Activated CD4-positive, alpha-beta memory T cell treated with anti-CD3 and anti-CD28 coated beads for 36 hours (primary cell): Measurements from ENCODE around the gene MOB3C. TPM values are rescaled to one million over a fixed set of nuclear protein-coding genes. Genes with fewer than 3 reads are reported as not detected.

Experiments
- CTCF ChIA-PET: fragments of 350-600 bp; sonication (Branson Sonifier 250); formaldehyde crosslinking; loops from one replicate; lab custom pipeline; 2021; ENCODE audit warnings: antibody characterized with exemption, inconsistent platforms; lab: Charles Lee
- POLR2A ChIA-PET: fragments of 350-600 bp; sonication (Branson Sonifier 250); formaldehyde crosslinking; loops from one replicate; lab custom pipeline; 2021; ENCODE audit warnings: antibody characterized with exemption; lab: Charles Lee
- DNase-seq: peaks from one replicate; pipeline ENCODE4 v3.0.0-alpha.2; 2020
- H3K27ac Mint-ChIP-seq: one replicate; pipeline ENCODE4 v1.8.0; 2021; ENCODE audit warnings: mixed read lengths
- H3K27me3 Mint-ChIP-seq: one replicate; pipeline ENCODE4 v1.8.0; 2021; ENCODE audit warnings: mixed read lengths
- H3K36me3 Mint-ChIP-seq: one replicate; pipeline ENCODE4 v1.8.0; 2021; ENCODE audit warnings: mixed read lengths
- H3K4me1 Mint-ChIP-seq: one replicate; pipeline ENCODE4 v1.8.0; 2021; ENCODE audit warnings: low read depth, mixed read lengths
- H3K4me3 Mint-ChIP-seq: one replicate; pipeline ENCODE4 v1.8.0; 2021; ENCODE audit warnings: mild to moderate bottlenecking, mixed read lengths
- H3K9me3 Mint-ChIP-seq: one replicate; pipeline ENCODE4 v1.8.0; 2021; ENCODE audit warnings: mixed read lengths
- intact Hi-C: fragments of 100-400 bp; cut with micrococcal nuclease; formaldehyde crosslinking; loops from one replicate; pipeline ENCODE4 v1.15.1; 2023
- total RNA-seq, 2 experiments: library from RNA; stranded (reverse); gene quantifications; one replicate each; pipeline ENCODE4 v1.2.3, GENCODE V29; 2021

Gene MOB3C
- total RNA-seq, 2 experiments from 2014 or later, result 8.2 to 10.0 TPM

- Mint-ChIP-seq H3K9me3 (no peaks in the 10 kb centered on the region), H3K36me3 (peaks cover 22% of the 10 kb centered on the region), H3K27ac (no peak overlapping the region), H3K27me3 (no peaks in the 10 kb centered on the region), H3K4me1 (no peaks in the 10 kb centered on the region), H3K4me3 (no peak overlapping the region)
- intact Hi-C loops, result no loop called here
- ChIA-PET POLR2A (no interaction called here), CTCF (interaction anchor here (0.6 kb wide), 1 partner anchor 23 kb away, joined by 7 read pairs; no protein-coding TSS in a partner anchor)
- DNase-seq, result no peak
Measured at GRCh38 chr1:46637444-46638083, 21.0 kb upstream of the MOB3C start.

DNA sequence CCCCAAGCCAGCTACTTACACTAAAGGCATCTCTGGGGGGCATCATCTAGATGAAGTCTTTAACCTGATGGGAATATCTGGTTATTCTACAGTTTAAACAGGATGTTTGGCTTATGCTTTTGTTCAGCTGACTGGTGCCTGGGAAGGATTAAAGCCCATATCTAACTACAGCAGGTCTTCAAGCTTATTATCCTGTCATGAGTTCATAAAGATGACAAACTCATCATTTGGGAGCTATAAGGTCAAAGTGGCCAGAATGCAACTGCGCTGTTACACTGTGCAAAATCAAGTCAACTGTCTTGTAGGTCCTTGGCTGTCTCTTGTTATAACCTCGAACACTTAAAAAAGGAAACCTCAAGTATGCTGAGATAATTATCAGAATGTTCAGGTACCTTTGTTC lies 18.6 kb upstream of the MOB3C start:
- POLR2A ChIA-PET, result interaction anchor here (0.8 kb wide), 1 partner anchor 9 kb away, joined by 3 read pairs; no protein-coding TSS in a partner anchor
- CTCF ChIA-PET, result interaction anchor here (1.4 kb wide), 1 partner anchor 16 kb away, joined by 3 read pairs; no protein-coding TSS in a partner anchor
- Mint-ChIP-seq H3K27me3 (no peaks in the 10 kb centered on the region), H3K27ac (no peak overlapping the region), H3K36me3 (peaks cover 15% of the 10 kb centered on the region), H3K9me3 (no peaks in the 10 kb centered on the region), H3K4me1 (no peaks in the 10 kb centered on the region), H3K4me3 (no peak overlapping the region)
- intact Hi-C loops, result no loop called here
- no peak for DNase-seq

DNA sequence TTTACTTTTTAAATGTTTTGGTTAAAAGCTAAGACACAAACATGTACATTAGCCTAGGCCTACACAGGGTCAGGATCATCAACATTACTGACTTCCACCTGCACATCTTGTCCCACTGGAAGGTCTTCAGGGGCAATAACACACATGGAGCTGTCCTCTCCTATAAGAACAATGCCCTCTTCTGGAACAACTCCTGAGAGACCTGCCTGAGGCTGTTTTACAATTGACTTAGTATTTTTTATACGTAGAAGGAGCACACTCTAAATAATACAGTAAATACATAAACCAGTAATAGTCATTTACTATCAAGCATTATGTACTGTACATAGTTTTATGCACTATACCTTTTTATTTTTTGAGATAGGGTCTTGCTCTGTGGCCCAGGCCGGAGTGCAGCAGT lies 14.1 kb upstream of the MOB3C start:
- H3K27ac Mint-ChIP-seq, result no peak overlapping the region
- H3K9me3 Mint-ChIP-seq, result no peaks in the 10 kb centered on the region
- CTCF ChIA-PET, result no interaction called here
- no peak overlapping the region for H3K4me3 Mint-ChIP-seq
- peaks cover 4% of the 10 kb centered on the region for H3K36me3 Mint-ChIP-seq
- intact Hi-C loops, result no loop called here
- POLR2A ChIA-PET, result no interaction called here
- H3K4me1 Mint-ChIP-seq, result no peaks in the 10 kb centered on the region
- H3K27me3 Mint-ChIP-seq, result no peaks in the 10 kb centered on the region
- no peak for DNase-seq

DNA sequence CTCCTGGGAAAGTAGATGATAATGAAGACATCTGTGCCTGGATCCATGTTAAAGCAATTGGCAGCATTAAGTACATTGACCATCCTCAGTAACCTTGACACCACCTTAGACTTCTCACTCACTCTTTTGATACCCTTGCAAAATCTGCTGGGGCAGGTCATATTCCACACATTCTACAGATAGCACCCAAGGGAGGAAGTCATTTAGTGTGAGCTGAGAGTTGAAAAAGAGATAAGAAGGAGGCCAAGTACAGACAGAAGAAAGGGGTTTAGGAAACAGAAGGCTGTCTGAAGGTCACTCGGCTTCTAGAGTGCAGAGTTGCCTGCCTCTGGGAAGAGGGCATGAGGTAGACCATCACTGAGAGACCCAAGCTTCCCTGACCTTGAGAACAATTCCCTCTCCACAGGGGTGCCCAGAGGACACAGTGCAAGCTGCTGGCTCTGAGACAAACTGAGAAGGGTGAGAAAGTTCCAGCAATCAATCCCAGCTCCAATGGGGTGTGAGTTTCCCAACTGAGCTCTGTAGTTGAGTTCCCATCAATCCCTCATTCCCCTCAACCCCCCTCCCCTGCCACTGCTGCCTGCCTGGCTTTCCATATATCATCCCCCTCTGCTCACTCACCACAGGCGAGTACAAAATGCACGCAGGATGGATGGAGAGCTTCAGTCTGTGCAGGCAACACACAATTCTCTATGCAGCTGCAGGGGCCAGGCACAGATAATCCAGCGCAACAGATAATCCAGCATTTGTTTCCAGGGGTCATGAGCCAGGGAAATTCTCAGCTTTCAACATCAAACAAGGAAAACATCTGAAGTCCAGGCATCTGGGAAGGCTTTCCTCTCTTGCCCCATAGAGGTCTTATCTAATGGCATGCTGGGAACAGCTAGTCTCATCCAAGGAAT lies 7.4 kb upstream of the MOB3C start:
- DNase-seq, result no peak
- Mint-ChIP-seq H3K4me3 (no peak overlapping the region), H3K36me3 (no peaks in the 10 kb centered on the region), H3K27me3 (no peaks in the 10 kb centered on the region), H3K27ac (no peak overlapping the region), H3K9me3 (no peaks in the 10 kb centered on the region), H3K4me1 (peaks cover 2% of the 10 kb centered on the region)
- POLR2A ChIA-PET, result no interaction called here
- intact Hi-C loops, result no loop called here
- CTCF ChIA-PET, result interaction anchor here (1.1 to 2.1 kb wide), 2 partner anchors 20 to 101 kb away, joined by 4 to 10 read pairs; partner anchors contain the start of gene MKNK1

DNA sequence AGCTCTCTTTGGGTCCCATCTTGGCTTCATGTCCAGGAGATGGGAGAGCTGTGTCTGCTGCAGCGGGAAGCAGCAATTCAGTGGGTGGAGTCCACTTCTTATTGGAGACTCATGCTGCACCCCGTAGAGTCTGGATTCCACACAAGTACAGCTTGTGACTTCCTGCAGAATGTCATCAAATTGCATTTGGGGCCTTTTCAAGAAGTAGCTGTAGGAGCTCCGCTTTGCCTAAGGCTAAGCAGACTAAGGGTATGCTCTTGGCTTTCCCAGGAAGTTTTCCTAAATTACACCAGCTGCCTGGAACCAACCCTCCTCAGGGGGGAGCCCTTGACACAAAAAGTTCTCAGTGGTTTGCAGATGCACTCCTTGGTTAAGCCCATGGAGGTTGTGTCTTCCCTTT lies 5.7 kb upstream of the MOB3C start:
- H3K27ac Mint-ChIP-seq, result no peak overlapping the region
- DNase-seq, result peak; percentile 33
- H3K27me3 Mint-ChIP-seq, result no peaks in the 10 kb centered on the region
- intact Hi-C loops, result loop anchor here (1.0 kb wide), 1 partner anchor 103 kb away; no protein-coding TSS in a partner anchor
- POLR2A ChIA-PET, result no interaction called here
- H3K36me3 Mint-ChIP-seq, result no peaks in the 10 kb centered on the region
- no peak overlapping the region for H3K4me3 Mint-ChIP-seq
- CTCF ChIA-PET, result interaction anchor here (1.0 to 2.1 kb wide), 3 partner anchors 101 to 104 kb away, joined by 3 to 10 read pairs (median 4); no protein-coding TSS in a partner anchor
- H3K9me3 Mint-ChIP-seq, result no peaks in the 10 kb centered on the region
- peaks cover 9% of the 10 kb centered on the region for H3K4me1 Mint-ChIP-seq

- Mint-ChIP-seq H3K27ac (no peak overlapping the region), H3K36me3 (no peaks in the 10 kb centered on the region), H3K4me1 (peaks cover 13% of the 10 kb centered on the region), H3K4me3 (no peak overlapping the region), H3K9me3 (no peaks in the 10 kb centered on the region), H3K27me3 (no peaks in the 10 kb centered on the region)
- intact Hi-C loops, result loop anchor here (1.0 kb wide), 1 partner anchor 103 kb away; no protein-coding TSS in a partner anchor
- DNase-seq, result no peak
- CTCF ChIA-PET, result interaction anchor here (1.0 to 2.1 kb wide), 3 partner anchors 101 to 105 kb away, joined by 3 to 10 read pairs (median 4); no protein-coding TSS in a partner anchor
- POLR2A ChIA-PET, result no interaction called here
Measured at GRCh38 chr1:46621930-46622329, 5.3 kb upstream of the MOB3C start.

DNA sequence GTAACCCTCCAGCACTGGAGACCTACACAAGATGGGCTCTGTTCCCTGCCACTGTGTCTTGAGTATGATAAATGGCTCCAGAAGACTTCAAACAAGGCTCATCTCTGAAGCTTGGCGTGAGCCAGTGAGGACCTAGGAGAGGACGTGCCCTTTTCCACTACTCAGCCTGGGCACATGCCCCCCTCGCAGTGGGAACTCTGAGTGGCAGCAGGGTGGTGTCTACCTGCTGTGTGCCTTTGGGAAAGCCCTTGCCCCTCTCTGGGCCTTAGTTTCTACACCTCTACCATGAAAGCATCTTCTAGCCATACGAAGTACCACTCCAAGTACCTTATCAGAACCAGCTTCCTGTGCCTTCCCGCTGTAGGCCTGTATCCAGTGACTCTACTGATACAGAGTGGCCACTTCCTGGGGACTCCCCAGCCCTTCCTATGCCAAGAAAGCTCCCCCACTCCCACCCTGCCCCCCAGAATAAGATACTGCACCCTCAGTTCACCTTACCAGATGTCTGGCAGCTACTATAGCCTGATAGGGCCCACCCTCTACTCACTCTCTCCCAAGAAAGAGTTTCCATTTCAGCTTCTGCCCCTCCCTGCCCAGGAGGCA lies 3.1 kb upstream of the MOB3C start:
- CTCF ChIA-PET, result interaction anchor here (1.2 to 2.2 kb wide), 2 partner anchors 15 to 105 kb away, joined by 3 to 11 read pairs; no protein-coding TSS in a partner anchor
- POLR2A ChIA-PET, result interaction anchor here (0.7 kb wide), 1 partner anchor 15 kb away, joined by 3 read pairs; the partner anchor contains the start of gene MKNK1
- Mint-ChIP-seq H3K4me1 (peaks cover 29% of the 10 kb centered on the region), H3K4me3 (no peak overlapping the region), H3K9me3 (no peaks in the 10 kb centered on the region), H3K36me3 (no peaks in the 10 kb centered on the region), H3K27me3 (no peaks in the 10 kb centered on the region), H3K27ac (no peak overlapping the region)
- DNase-seq, result no peak
- intact Hi-C loops, result loop anchor here (5.0 kb wide), 1 partner anchor 48 kb away; the partner anchor contains the start of gene ATPAF1

GRCh38 chr1:46618754-46619415 lies 2.3 kb upstream of the MOB3C start:
- Mint-ChIP-seq H3K9me3 (no peaks in the 10 kb centered on the region), H3K4me3 (no peak overlapping the region), H3K36me3 (no peaks in the 10 kb centered on the region), H3K27ac (no peak overlapping the region), H3K4me1 (peaks cover 38% of the 10 kb centered on the region), H3K27me3 (no peaks in the 10 kb centered on the region)
- POLR2A ChIA-PET, result interaction anchor here (0.7 kb wide), 1 partner anchor 14 kb away, joined by 3 read pairs; the partner anchor contains the start of gene MKNK1
- intact Hi-C loops, result loop anchor here (5.0 kb wide), 1 partner anchor 48 kb away; the partner anchor contains the start of gene ATPAF1
- no peak for DNase-seq
- CTCF ChIA-PET, result interaction anchor here (1.2 to 2.2 kb wide), 2 partner anchors 16 to 106 kb away, joined by 3 to 11 read pairs; no protein-coding TSS in a partner anchor

GRCh38 chr1:46617833-46618232 lies 1.2 kb upstream of the MOB3C start:
- CTCF ChIA-PET, result interaction anchor here (0.9 to 2.8 kb wide), 4 partner anchors 13 to 107 kb away, joined by 3 to 16 read pairs (median 4); partner anchors contain the start of genes ATPAF1 and MKNK1
- no peak overlapping the region for H3K27ac Mint-ChIP-seq
- H3K4me3 Mint-ChIP-seq, result peak overlapping the region; percentile 86
- H3K36me3 Mint-ChIP-seq, result no peaks in the 10 kb centered on the region
- no peak for DNase-seq
- H3K4me1 Mint-ChIP-seq, result peaks cover 47% of the 10 kb centered on the region
- intact Hi-C loops, result loop anchor here (2.0 to 5.0 kb wide), 2 partner anchors 49 to 101 kb away; partner anchors contain the start of genes ATPAF1 and EFCAB14
- POLR2A ChIA-PET, result interaction anchor here (1.5 to 5.5 kb wide), 2 partner anchors 13 to 50 kb away, joined by 4 to 47 read pairs; partner anchors contain the start of genes ATPAF1 and MKNK1
- H3K9me3 Mint-ChIP-seq, result no peaks in the 10 kb centered on the region
- no peaks in the 10 kb centered on the region for H3K27me3 Mint-ChIP-seq

DNA sequence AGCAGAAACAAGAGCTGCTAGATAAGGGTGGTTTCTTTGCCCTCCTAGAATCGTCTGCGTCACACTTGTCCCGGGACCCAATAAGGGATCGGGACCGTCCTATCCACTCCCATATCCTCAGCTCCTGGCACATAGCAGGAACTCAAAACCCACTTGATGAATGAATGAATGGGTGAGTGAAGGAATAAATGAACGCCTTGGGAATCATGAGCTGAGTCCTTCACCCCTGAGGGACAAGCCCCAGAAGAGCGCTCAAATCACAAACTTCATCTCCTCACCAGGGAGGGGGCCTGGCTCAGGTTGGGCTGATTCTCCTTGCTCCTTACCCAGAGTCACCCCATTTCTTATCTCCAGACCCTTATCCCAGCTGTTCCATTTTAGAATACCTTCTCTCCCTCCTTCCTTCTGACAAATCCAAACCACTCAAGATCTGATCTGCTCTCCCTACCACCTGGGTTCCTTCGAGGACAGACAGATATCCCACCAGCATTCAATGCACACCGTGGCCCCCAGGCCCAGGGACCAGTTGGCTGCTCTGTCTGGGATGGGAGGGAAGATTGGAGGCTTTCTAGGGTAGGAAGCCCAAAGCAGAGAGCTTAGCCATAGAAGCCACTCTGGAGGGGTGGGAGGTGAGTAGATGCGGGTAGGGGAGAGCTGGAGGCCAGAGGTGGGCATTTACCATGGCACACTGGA lies 643 bp upstream of the MOB3C start:
- CTCF ChIA-PET, result interaction anchor here (0.9 to 2.8 kb wide), 5 partner anchors 13 to 108 kb away, joined by 3 to 16 read pairs (median 3); partner anchors contain the start of genes ATPAF1 and MKNK1
- no peaks in the 10 kb centered on the region for H3K36me3 Mint-ChIP-seq
- H3K4me1 Mint-ChIP-seq, result peaks cover 51% of the 10 kb centered on the region
- H3K4me3 Mint-ChIP-seq, result peak overlapping the region; percentile 86
- H3K27ac Mint-ChIP-seq, result peak overlapping the region; percentile 54
- no peaks in the 10 kb centered on the region for H3K27me3 Mint-ChIP-seq
- POLR2A ChIA-PET, result interaction anchor here (0.7 to 5.5 kb wide), 5 partner anchors 13 to 185 kb away, joined by 3 to 47 read pairs (median 3); partner anchors contain the start of genes ATPAF1 and MKNK1
- intact Hi-C loops, result loop anchor here (2.0 to 5.0 kb wide), 2 partner anchors 50 to 102 kb away; partner anchors contain the start of genes ATPAF1 and EFCAB14
- DNase-seq, result no peak
- no peaks in the 10 kb centered on the region for H3K9me3 Mint-ChIP-seq
